Omental fat pad (tissue), 4 donors: Measurements from ENCODE around the gene FAAP100. TPM values are rescaled to one million over a fixed set of nuclear protein-coding genes. Genes with fewer than 3 reads are reported as not detected.

ENCODE experiments used
- ATAC-seq: fragments of 150-250 bp; one replicate; pipeline ENCODE4 v1.9.1; 2016; ENCODE audit warnings: mild to moderate bottlenecking, moderate library complexity; ENCODE audit not compliant: low FRiP score
- DNase-seq: peaks from one replicate; pipeline ENCODE4 v3.0.0-alpha.2; 2019; ENCODE audit warnings: low spot score
- CTCF ChIP-seq, 3 donors: fragments of 450-650 bp; IDR thresholded peaks; one replicate each; pipeline ENCODE4 v1.5.1; 2016 to 2017; ENCODE audit warnings: antibody characterized with exemption in 3 of 3, mild to moderate bottlenecking in 3 of 3, moderate library complexity in 2 of 3
- total RNA-seq, 4 donors: library from RNA; depleted of rRNA; stranded (reverse); fragments of >200 nt; gene quantifications; one replicate each; pipeline ENCODE4 v1.1.0, GENCODE V29; 2016

The FAAP100 gene
- total RNA-seq, 4 donors from 2014 or later, result 13.9 to 28.0 (median 22.8) TPM

DNA sequence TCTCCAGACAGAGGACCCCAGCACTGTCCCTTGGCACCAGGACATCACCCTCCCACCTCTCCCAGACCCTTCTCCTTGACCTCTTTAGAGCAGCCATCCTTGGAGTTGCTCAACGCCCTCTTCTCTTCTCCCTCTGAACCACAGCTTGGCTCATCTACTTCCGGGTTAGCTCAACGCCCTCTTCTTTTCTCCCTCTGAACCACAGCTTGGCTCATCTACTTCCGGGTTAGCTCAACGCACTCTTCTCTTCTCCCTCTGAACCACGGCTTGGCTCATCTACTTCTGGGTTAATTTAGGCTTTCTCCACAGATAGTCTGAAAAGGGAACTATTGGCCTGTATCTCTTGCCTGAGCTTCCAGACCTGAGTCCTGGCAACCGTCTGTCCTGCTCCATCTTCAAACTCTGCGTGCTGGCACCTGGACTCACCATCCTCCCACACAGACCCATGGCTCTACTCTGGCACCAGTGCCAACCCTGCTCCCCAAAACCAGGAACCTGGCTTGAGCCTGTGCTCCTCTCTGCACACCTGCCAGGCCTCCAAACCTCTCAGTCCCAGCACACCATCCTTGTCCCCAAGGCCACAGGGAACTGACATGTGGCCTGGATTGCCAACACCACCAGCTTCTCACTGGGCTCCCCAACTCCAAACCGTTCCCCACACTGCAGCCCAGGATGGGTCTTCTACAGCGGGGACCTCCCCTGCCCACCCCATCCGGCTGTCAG lies 25.3 kb upstream of the FAAP100 start:
- no peak for ATAC-seq
- no peak for DNase-seq
- TF ChIP-seq CTCF (IDR thresholded peaks at IDR 0.05), result no peak

DNA sequence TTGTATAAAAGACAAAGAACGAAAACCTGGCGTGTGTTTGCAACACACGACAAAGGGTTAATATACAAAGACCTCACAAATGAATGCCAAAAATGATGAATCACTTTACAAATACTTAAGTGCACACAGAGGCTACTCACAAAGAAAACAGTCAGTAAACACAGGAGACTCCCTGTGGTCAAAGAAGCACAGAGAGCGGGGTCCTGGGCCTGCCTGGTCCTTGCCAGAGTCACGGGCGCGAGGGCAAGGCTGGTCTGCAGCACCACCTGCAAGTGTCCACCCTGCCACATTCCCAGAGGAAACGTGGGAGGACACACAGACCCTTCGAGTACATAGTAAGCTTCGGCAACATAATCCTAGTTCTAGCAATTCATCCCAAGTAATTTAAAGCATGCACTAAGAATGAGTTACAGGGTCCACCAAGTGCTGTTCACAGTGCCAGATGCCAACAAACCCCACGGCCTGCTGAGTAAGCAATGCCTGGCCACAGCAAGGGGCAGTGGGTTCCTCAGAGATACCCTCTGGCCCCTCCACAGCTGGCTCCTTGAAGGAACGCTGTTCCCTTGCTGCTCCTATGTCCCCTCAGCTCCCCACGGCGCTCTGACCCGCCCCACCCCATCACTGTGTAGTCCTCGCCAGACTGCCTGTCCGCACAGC lies 24.6 kb upstream of the FAAP100 start:
- no peak for ATAC-seq
- no peak for DNase-seq
- TF ChIP-seq CTCF (IDR thresholded peaks at IDR 0.05), result no peak

DNA sequence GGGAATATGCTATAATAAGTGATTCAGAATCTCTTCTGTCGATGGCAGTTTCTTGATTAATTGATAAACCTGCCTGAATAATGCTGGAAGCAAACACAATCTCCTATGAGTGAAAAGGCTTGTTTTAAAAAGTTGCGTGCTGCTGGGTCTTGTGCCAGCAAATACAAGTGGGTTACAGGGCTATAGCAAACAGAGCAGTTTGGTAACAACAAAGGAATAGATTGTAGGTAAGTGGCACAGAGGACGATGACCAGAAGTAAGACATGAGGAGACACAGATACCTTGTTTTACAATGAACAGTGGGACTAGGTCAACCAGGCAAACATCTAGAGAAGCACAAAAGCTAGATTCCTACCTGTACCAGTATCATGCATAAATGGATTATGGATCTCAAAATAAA lies 23.7 kb upstream of the FAAP100 start:
- ATAC-seq (no peak), DNase-seq (no peak)
- TF ChIP-seq CTCF (IDR thresholded peaks at IDR 0.05), result no peak

- no peak for TF ChIP-seq CTCF (IDR thresholded peaks at IDR 0.05)
- DNase-seq (no peak), ATAC-seq (no peak)
These were observed 22.4 kb upstream of the FAAP100 start for GRCh38 chr17:81574643-81574956.

- TF ChIP-seq CTCF (IDR thresholded peaks at IDR 0.05), result no peak
- no peak for ATAC-seq
- DNase-seq, result no peak
These were observed 21.9 kb upstream of the FAAP100 start for GRCh38 chr17:81573794-81574642.

DNA sequence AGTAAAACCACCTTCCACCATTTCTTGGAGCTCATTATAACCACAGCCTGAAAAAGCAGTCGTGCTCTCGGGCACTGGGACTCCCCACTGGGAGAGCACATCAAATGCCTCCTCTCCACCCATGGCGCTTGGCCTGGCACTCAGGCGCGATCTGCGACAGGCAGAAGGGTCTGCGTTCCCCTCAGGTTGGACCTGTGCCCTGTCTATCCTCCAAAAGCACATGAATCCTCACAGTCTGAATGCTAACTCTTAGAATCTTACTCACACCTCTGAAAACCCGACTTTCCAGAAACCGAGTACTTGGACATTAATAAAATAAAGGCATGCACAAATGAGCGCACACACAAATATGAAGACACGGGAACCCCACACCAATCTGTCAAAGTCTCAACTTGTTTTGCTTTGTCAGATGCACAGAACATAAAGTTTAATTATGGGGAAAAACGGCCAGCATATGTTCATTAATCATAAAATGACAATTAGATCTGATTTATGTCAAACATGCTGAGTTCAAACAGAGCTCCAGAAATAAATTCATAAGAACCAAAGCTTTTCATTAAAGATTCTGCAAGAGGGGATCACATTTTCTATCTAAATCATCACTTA lies 20.5 kb upstream of the FAAP100 start:
- DNase-seq (no peak), ATAC-seq (no peak)
- no peak for TF ChIP-seq CTCF (IDR thresholded peaks at IDR 0.05)
